K562 (cell line): Measurements from ENCODE around the gene SLC38A10. TPM values are rescaled to one million over a fixed set of nuclear protein-coding genes. Genes with fewer than 3 reads are reported as not detected.

Experiments used
- CC2D1A ChIP-seq: fragments of 450-650 bp; IDR thresholded peaks from 2 replicates; pipeline ENCODE4 v1.6.1; 2017; ENCODE audit warnings: mild to moderate bottlenecking
- FIP1L1 ChIP-seq: fragments of 200-400 bp; formaldehyde crosslinking; IDR thresholded peaks from 2 replicates; pipeline ENCODE4 v1.6.1; 2018; ENCODE audit warnings: mild to moderate bottlenecking, low read depth, low read length; ENCODE audit not compliant: poor library complexity, severe bottlenecking
- KDM1A ChIP-seq, 2 experiments: fragments of 450-650 bp; IDR thresholded peaks; 2 replicates each; pipeline ENCODE4 v1.6.1; 2016; ENCODE audit warnings: mild to moderate bottlenecking in 2 of 2
- MECOM ChIP-seq: fragments of 250-450 bp; sonication (Bioruptor Pico); IDR thresholded peaks from 2 replicates; pipeline ENCODE4 v1.8.0; 2022; ENCODE audit warnings: inconsistent platforms
- RCOR1 ChIP-seq, 2 experiments: IDR thresholded peaks; 2 replicates each; pipeline ENCODE4 v1.6.1; 2012; ENCODE audit warnings: low read depth in 2 of 2, low read length in 2 of 2, borderline replicate concordance in 1 of 2, improper control_type of control experiment in 1 of 2
- polyA plus RNA-seq, 8 experiments: library from polyadenylated mRNA; depleted of rRNA in 4 of 8; stranded (reverse) in 5 of 8; unstranded in 3 of 8; fragments of >200 nt; fragmentation: Nextera tagmentation in 2 of 8; fragmentation: Illumina TruSeq in 1 of 8; extraction: Ambion mirVana in 2 of 8; extraction: Trizol in 1 of 8; gene quantifications; 2 replicates each; pipeline versions ENCODE4 v1.2.1 to v1.2.3, GENCODE V29; 2011 to 2014; ENCODE audit warnings: inconsistent platforms in 1 of 8, missing spikeins in 1 of 8
- total RNA-seq, 7 experiments: library from RNA; depleted of rRNA in 6 of 7; stranded (reverse); fragments of >200 nt in 6 of 7; fragmentation: Illumina TruSeq in 2 of 7; extraction: Trizol in 2 of 7; gene quantifications; 2 replicates each; pipeline versions ENCODE4 v1.2.1 to v1.2.3, GENCODE V29; 2011 to 2021; ENCODE audit warnings: low replicate concordance in 1 of 7
- TF ChIP-seq, protein P1 (sequence below): sonication (generic); formaldehyde crosslinking; IDR thresholded peaks from 2 replicates; pipeline ENCODE4 v1.8.0; 2022; ENCODE audit warnings: missing genetic modification reagents, mild to moderate bottlenecking, moderate library complexity, borderline replicate concordance
- TF ChIP-seq, protein P2 (sequence below): fragments of 250-450 bp; sonication (Bioruptor Pico); IDR thresholded peaks from 2 replicates; pipeline ENCODE4 v1.5.0; 2020; ENCODE audit warnings: mild to moderate bottlenecking
- TF ChIP-seq, protein P3 (sequence below), 3 experiments: fragments of 200-800 bp in 1 of 3; sonication (Bioruptor generic) in 1 of 3; sonication (generic) in 1 of 3; formaldehyde crosslinking in 1 of 3; IDR thresholded peaks; 2 replicates each; pipeline versions ENCODE4 v1.6.1 to v1.8.0; 2016 to 2022; ENCODE audit warnings: mild to moderate bottlenecking in 2 of 3, missing compliant biosample characterization in 2 of 3, missing genetic modification characterization in 2 of 3, missing genetic modification reagents in 1 of 3

SLC38A10 gene
- total and polyA plus RNA-seq, 9 of the 15 experiments (the other 6 are each of a cell fraction or from before 2014, with no cell fraction given): 0.45 to 54.2 (median 13.8) TPM

DNA sequence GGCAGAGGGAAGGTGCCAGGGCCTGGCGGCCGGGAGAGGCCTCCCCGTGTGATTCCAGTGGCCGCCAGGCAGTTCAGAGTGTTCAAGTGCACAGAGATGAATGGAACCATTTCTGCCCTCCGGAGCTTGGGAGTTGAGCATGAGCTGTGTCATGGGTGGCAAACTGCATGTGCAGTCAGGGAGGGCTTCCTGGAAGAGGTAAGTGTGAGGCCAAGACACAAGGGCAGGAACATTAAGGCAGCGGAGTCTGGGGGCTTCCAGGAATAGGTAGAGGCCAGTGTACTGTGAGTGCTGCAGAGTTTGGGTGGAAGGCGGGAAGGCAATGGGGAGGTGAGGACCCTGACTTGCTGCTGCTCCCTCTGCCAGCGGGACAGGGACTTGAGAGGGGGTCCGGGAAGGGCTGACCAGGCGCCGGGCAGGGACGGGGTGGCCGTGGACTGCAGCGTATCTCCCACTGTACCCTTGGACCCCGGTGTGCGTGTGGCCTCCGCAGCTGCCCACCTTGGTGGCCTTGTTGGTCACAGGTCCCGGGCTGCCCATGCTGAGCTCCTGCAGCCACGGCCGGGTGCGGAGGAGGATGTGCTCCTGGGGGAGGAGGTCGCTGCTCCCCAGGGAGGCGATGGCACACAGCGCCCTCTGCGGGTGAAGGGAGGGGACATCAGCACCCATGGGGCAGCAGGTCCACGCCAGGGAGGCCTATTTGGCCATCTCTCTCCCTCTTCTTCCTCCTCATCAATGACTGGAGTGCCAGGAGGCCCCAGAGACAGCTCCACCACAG is 64.9 kb downstream of the SLC38A10 start (continued):
- TF ChIP-seq, protein P1, sequence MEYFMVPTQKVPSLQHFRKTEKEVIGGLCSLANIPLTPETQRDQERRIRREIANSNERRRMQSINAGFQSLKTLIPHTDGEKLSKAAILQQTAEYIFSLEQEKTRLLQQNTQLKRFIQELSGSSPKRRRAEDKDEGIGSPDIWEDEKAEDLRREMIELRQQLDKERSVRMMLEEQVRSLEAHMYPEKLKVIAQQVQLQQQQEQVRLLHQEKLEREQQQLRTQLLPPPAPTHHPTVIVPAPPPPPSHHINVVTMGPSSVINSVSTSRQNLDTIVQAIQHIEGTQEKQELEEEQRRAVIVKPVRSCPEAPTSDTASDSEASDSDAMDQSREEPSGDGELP: peak; percentile 53; the same call in 1 of the 2 replicates
- TF ChIP-seq MECOM (CRISPR knock-in tag) (no peak), KDM1A (IDR thresholded peaks at IDR 0.05) (peak; percentile 44 to 47; a peak in 3 of 4 replicates), CC2D1A (0 out of 2 replicates have a peak, but pooled peaks have one; percentile 11), RCOR1 (IDR thresholded peaks at IDR 0.05; ENCODE audit: borderline replicate concordance in 1 of 2, low read depth in 2 of 2, low read length in 2 of 2) (peak in 1 of 2 experiments; percentile 55; a peak in 1 of 4 replicates), FIP1L1 (peak; percentile 58)
- TF ChIP-seq, protein P2, sequence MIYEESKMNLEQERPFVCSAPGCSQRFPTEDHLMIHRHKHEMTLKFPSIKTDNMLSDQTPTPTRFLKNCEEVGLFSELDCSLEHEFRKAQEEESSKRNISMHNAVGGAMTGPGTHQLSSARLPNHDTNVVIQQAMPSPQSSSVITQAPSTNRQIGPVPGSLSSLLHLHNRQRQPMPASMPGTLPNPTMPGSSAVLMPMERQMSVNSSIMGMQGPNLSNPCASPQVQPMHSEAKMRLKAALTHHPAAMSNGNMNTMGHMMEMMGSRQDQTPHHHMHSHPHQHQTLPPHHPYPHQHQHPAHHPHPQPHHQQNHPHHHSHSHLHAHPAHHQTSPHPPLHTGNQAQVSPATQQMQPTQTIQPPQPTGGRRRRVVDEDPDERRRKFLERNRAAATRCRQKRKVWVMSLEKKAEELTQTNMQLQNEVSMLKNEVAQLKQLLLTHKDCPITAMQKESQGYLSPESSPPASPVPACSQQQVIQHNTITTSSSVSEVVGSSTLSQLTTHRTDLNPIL: no peak
- TF ChIP-seq, protein P3, sequence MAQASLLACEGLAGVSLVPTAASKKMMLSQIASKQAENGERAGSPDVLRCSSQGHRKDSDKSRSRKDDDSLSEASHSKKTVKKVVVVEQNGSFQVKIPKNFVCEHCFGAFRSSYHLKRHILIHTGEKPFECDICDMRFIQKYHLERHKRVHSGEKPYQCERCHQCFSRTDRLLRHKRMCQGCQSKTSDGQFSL (CRISPR knock-in tag; IDR thresholded peaks at IDR 0.05): peak; percentile 27; the same call in 1 of the 2 replicates
- TF ChIP-seq, protein P3 (tag; IDR thresholded peaks at IDR 0.05): no peak
